H1 (cell line): ENCODE data around the gene FYTTD1. TPM values are rescaled to one million over a fixed set of nuclear protein-coding genes. Genes with fewer than 3 reads are reported as not detected.

ENCODE experiments used
- CTCF ChIA-PET: fragments of 300-600 bp; sonication (Branson Sonifier 250); formaldehyde crosslinking; loops from one replicate; lab custom pipeline; 2021; ENCODE audit not compliant: partially characterized antibody; lab: Charles Lee
- POLR2A ChIA-PET: fragments of 300-600 bp; sonication (Branson Sonifier 250); formaldehyde crosslinking; loops from one replicate; lab custom pipeline; 2021; ENCODE audit warnings: inconsistent platforms; ENCODE audit not compliant: partially characterized antibody; lab: Charles Lee
- DNase-seq, 2 experiments: peaks; one replicate each; pipeline versions ENCODE4 v3.0.0 to v3.0.0-alpha.2; 2010 to 2022; ENCODE audit warnings: low spot score in 2 of 2, low read depth in 1 of 2, mixed read lengths in 1 of 2
- FAIRE-seq: peaks from 2 replicates; lab custom pipeline; 2011; peaks lifted over from hg19 to GRCh38; lab: Jason Lieb, UNC
- H2AFZ ChIP-seq: 2 replicates; pipeline ENCODE4 v1.8.1; 2012; ENCODE audit warnings: low read length, inconsistent platforms
- H2AK5ac ChIP-seq: 2 replicates; pipeline ENCODE4 v1.6.1; 2013; ENCODE audit warnings: low read depth, low read length
- H2BK120ac ChIP-seq: replicated peaks from 2 replicates; pipeline ENCODE3; 2013; ENCODE audit warnings: low read depth, low read length, inconsistent platforms
- H2BK12ac ChIP-seq: 2 replicates; pipeline ENCODE4 v1.6.1; 2013; ENCODE audit warnings: low read depth, low read length
- H2BK15ac ChIP-seq: 2 replicates; pipeline ENCODE4 v1.6.1; 2013; ENCODE audit warnings: low read length
- H2BK20ac ChIP-seq: 2 replicates; pipeline ENCODE4 v1.6.1; 2013; ENCODE audit warnings: low read length
- H2BK5ac ChIP-seq: 2 replicates; pipeline ENCODE4 v1.6.1; 2013; ENCODE audit warnings: low read depth, low read length
- H3K14ac ChIP-seq: 2 replicates; pipeline ENCODE4 v1.6.1; 2013; ENCODE audit warnings: inconsistent platforms; ENCODE audit not compliant: insufficient read length
- H3K18ac ChIP-seq: 2 replicates; pipeline ENCODE4 v1.6.1; 2013; ENCODE audit warnings: low read length; ENCODE audit errors: extremely low read depth
- H3K23ac ChIP-seq: 2 replicates; pipeline ENCODE4 v1.6.1; 2013; ENCODE audit warnings: inconsistent platforms; ENCODE audit not compliant: insufficient read length
- H3K23me2 ChIP-seq: 2 replicates; pipeline ENCODE4 v1.6.1; 2013; ENCODE audit warnings: low read depth, low read length
- H3K27ac ChIP-seq: 2 replicates; pipeline ENCODE4 v1.6.1; 2011; ENCODE audit warnings: low read depth, low read length, inconsistent platforms
- H3K27me3 ChIP-seq, 4 experiments: replicated peaks in 1 of 4; 1 replicate in 1 of 4; 2 replicates in 3 of 4; pipeline versions ENCODE4 v1.6.1 to v1.8.1; 2011 to 2013; ENCODE audit warnings: low read length in 3 of 4, mild to moderate bottlenecking in 3 of 4, inconsistent platforms in 2 of 4, mixed read lengths in 2 of 4, moderate library complexity in 1 of 4; ENCODE audit not compliant: control insufficient read depth in 3 of 4, insufficient read depth in 3 of 4; ENCODE audit errors: extremely low read depth in 1 of 4
- H3K36me3 ChIP-seq, 4 experiments: 2 replicates each; pipeline versions ENCODE4 v1.6.1 to v1.8.1; 2011 to 2013; ENCODE audit warnings: mild to moderate bottlenecking in 4 of 4, low read length in 3 of 4, moderate library complexity in 2 of 4, control low read depth in 1 of 4, inconsistent platforms in 1 of 4; ENCODE audit not compliant: insufficient read depth in 4 of 4, control insufficient read depth in 2 of 4
- H3K4ac ChIP-seq: replicated peaks from 2 replicates; pipeline ENCODE3; 2013; ENCODE audit warnings: low read length, low read depth, mixed read lengths, inconsistent platforms; ENCODE audit not compliant: insufficient read length
- H3K4me1 ChIP-seq, 4 experiments: replicated peaks in 1 of 4; 1 replicate in 1 of 4; 2 replicates in 3 of 4; pipeline versions ENCODE4 v1.6.1 to v1.8.1; 2011 to 2013; ENCODE audit warnings: low read length in 3 of 4, inconsistent platforms in 2 of 4, mixed read lengths in 1 of 4; ENCODE audit not compliant: insufficient read depth in 4 of 4, control insufficient read depth in 3 of 4
- H3K4me2 ChIP-seq, 2 experiments: 2 replicates each; pipeline versions ENCODE4 v1.6.1 to v1.8.1; 2011 to 2013; ENCODE audit warnings: low read depth in 2 of 2, low read length in 2 of 2, control low read depth in 1 of 2, inconsistent platforms in 1 of 2, mild to moderate bottlenecking in 1 of 2; ENCODE audit not compliant: insufficient read depth in 1 of 2
- H3K4me3 ChIP-seq, 4 experiments: fragments of 200-600, 300-600 bp in 1 of 4; sonication (generic), shearing (Covaris generic), sonication (Bioruptor Twin) in 1 of 4; 2 replicates each; pipeline versions ENCODE4 v1.5.1 to v1.8.1; 2011 to 2016; ENCODE audit warnings: low read length in 4 of 4, low read depth in 3 of 4, control low read depth in 2 of 4, inconsistent platforms in 2 of 4, mild to moderate bottlenecking in 2 of 4, mixed read lengths in 1 of 4, moderate library complexity in 1 of 4; ENCODE audit not compliant: insufficient read depth in 2 of 4; ENCODE audit errors: extremely low read depth in 1 of 4
- H3K56ac ChIP-seq: replicated peaks from 2 replicates; pipeline ENCODE3; 2013; ENCODE audit warnings: low read depth, mild to moderate bottlenecking, mixed read lengths, low read length, inconsistent platforms; ENCODE audit not compliant: insufficient read length
- H3K79me1 ChIP-seq: 2 replicates; pipeline ENCODE4 v1.6.1; 2013; ENCODE audit warnings: low read depth, low read length, control low read depth
- H3K79me2 ChIP-seq, 2 experiments: 2 replicates each; pipeline versions ENCODE4 v1.6.1 to v1.8.1; 2012 to 2013; ENCODE audit warnings: low read length in 2 of 2, mild to moderate bottlenecking in 2 of 2, inconsistent platforms in 1 of 2; ENCODE audit not compliant: insufficient read depth in 2 of 2, control insufficient read depth in 1 of 2
- H3K9ac ChIP-seq, 4 experiments: replicated peaks in 1 of 4; 1 replicate in 1 of 4; 2 replicates in 3 of 4; pipeline versions ENCODE4 v1.6.1 to v1.8.1; 2011 to 2013; ENCODE audit warnings: low read depth in 3 of 4, low read length in 3 of 4, control low read depth in 2 of 4, mild to moderate bottlenecking in 2 of 4, moderate library complexity in 2 of 4, inconsistent platforms in 1 of 4; ENCODE audit errors: extremely low read depth in 1 of 4
- H3K9me3 ChIP-seq, 2 experiments: 2 replicates each; pipeline versions ENCODE4 v1.6.1 to v1.8.1; 2012 to 2013; ENCODE audit warnings: mild to moderate bottlenecking in 2 of 2, moderate library complexity in 2 of 2, control low read depth in 1 of 2, inconsistent platforms in 1 of 2, low read depth in 1 of 2, low read length in 1 of 2, mixed read lengths in 1 of 2; ENCODE audit not compliant: insufficient read depth in 2 of 2
- H4K20me1 ChIP-seq, 2 experiments: replicated peaks in 1 of 2; 2 replicates each; pipeline versions ENCODE3 to v1.8.1; 2011 to 2013; ENCODE audit warnings: inconsistent platforms in 2 of 2, low read length in 2 of 2, mild to moderate bottlenecking in 1 of 2; ENCODE audit not compliant: insufficient read depth in 2 of 2, control insufficient read depth in 1 of 2
- H4K5ac ChIP-seq: 2 replicates; pipeline ENCODE4 v1.6.1; 2013; ENCODE audit warnings: low read length, low read depth, mixed read lengths, inconsistent platforms; ENCODE audit not compliant: insufficient read length
- H4K8ac ChIP-seq: 2 replicates; pipeline ENCODE4 v1.8.0; 2013; ENCODE audit warnings: mild to moderate bottlenecking, moderate library complexity, low read length, inconsistent platforms; ENCODE audit not compliant: insufficient read depth; ENCODE audit errors: extremely low read depth
- H4K91ac ChIP-seq: replicated peaks from 2 replicates; pipeline ENCODE3; 2013; ENCODE audit warnings: low read length, mixed read lengths, inconsistent platforms; ENCODE audit not compliant: insufficient read length
- BCL11A ChIP-seq, 2 experiments: IDR thresholded peaks; one replicate each; pipeline ENCODE4 v1.6.1; 2011; ENCODE audit warnings: low read depth in 2 of 2, low read length in 2 of 2, mild to moderate bottlenecking in 2 of 2
- CTBP2 ChIP-seq: IDR thresholded peaks from 2 replicates; pipeline ENCODE4 v1.7.0; 2011; ENCODE audit warnings: borderline replicate concordance, mild to moderate bottlenecking, moderate library complexity, mixed read lengths, low read length; ENCODE audit not compliant: insufficient read depth, insufficient read length
- EP300 ChIP-seq, 2 experiments: IDR thresholded peaks; 1 replicate in 1 of 2; 2 replicates in 1 of 2; pipeline ENCODE4 v1.6.1; 2011 to 2012; ENCODE audit warnings: low read depth in 2 of 2, low read length in 2 of 2, mild to moderate bottlenecking in 2 of 2, borderline replicate concordance in 1 of 2, inconsistent platforms in 1 of 2, moderate library complexity in 1 of 2
- FOSL1 ChIP-seq: IDR thresholded peaks from 2 replicates; pipeline ENCODE4 v1.6.1; 2011; ENCODE audit warnings: mild to moderate bottlenecking, low read depth, low read length, moderate library complexity; ENCODE audit not compliant: insufficient read depth
- JUN ChIP-seq: IDR thresholded peaks from 2 replicates; pipeline ENCODE4 v1.6.1; 2011; ENCODE audit warnings: low read depth, mild to moderate bottlenecking, improper control_type of control experiment, low read length
- NRF1 ChIP-seq: IDR thresholded peaks from 2 replicates; pipeline ENCODE4 v1.6.1; 2011; ENCODE audit warnings: mild to moderate bottlenecking, low read depth, low read length, improper control_type of control experiment
- RAD21 ChIP-seq, 2 experiments: IDR thresholded peaks in 1 of 2; conservative IDR thresholded peaks in 1 of 2; 2 replicates each; pipeline ENCODE4 v1.6.1; 2011; ENCODE audit warnings: low read depth in 2 of 2, low read length in 2 of 2, improper control_type of control experiment in 1 of 2, inconsistent platforms in 1 of 2, mild to moderate bottlenecking in 1 of 2, moderate library complexity in 1 of 2
- SIN3A ChIP-seq, 2 experiments: IDR thresholded peaks in 1 of 2; conservative IDR thresholded peaks in 1 of 2; 2 replicates each; pipeline ENCODE4 v1.6.1; 2011 to 2012; ENCODE audit warnings: low read length in 2 of 2, improper control_type of control experiment in 1 of 2, low read depth in 1 of 2, mild to moderate bottlenecking in 1 of 2
- SP2 ChIP-seq: IDR thresholded peaks from 2 replicates; pipeline ENCODE4 v1.6.1; 2012; ENCODE audit warnings: mild to moderate bottlenecking, low read length, inconsistent platforms
- TCF12 ChIP-seq: IDR thresholded peaks from 2 replicates; pipeline ENCODE4 v1.6.1; 2011; ENCODE audit warnings: low read depth, mild to moderate bottlenecking, low read length
- TEAD4 ChIP-seq: IDR thresholded peaks from 2 replicates; pipeline ENCODE4 v1.6.1; 2012; ENCODE audit warnings: low read depth, low read length, inconsistent platforms, mixed read lengths
- WGBS, 2 experiments: shearing (Covaris generic) in 1 of 2; methylation state at CpG; one replicate each; pipeline versions ENCODE4 v1.1.6 to v1.1.7; 2013 to 2015; ENCODE audit warnings: low lambda C conversion rate in 2 of 2, mixed read lengths in 2 of 2, inconsistent platforms in 1 of 2, low coverage in 1 of 2, missing lambda C conversion rate in 1 of 2; ENCODE audit not compliant: insufficient replicate concordance in 2 of 2, insufficient coverage in 1 of 2, insufficient read length in 1 of 2; ENCODE audit errors: extremely low coverage in 1 of 2, missing lambda C conversion rate in 1 of 2; 5-methylcytosine and 5-hydroxymethylcytosine counted together
- polyA plus RNA-seq, 7 experiments: library from polyadenylated mRNA; depleted of rRNA in 3 of 7; stranded (reverse) in 5 of 7; unstranded in 2 of 7; fragments of >200 nt in 5 of 7; fragments of 200-250 nt in 2 of 7; gene quantifications; 1 replicate in 5 of 7; 2 replicates in 1 of 7; 4 replicates in 1 of 7; pipeline versions ENCODE4 v1.2.1 to v1.2.3, GENCODE V29; 2011 to 2013; ENCODE audit warnings: missing spikeins in 2 of 7, mixed read lengths in 2 of 7
- total RNA-seq: library from RNA; stranded (reverse); fragmentation: NEBNext Ultra II Directional; extraction: Animal tissue kit (Norgen Biotek cat#: 25700); gene quantifications from 2 replicates; pipeline ENCODE4 v1.2.1, GENCODE V29; 2021
- TF ChIP-seq, protein P1 (sequence below): IDR thresholded peaks from 2 replicates; pipeline ENCODE4 v1.6.1; 2011; ENCODE audit warnings: low read depth, mild to moderate bottlenecking, low read length; ENCODE audit not compliant: insufficient read depth

FYTTD1 gene
- total and polyA plus RNA-seq, 2 of the 8 experiments (the other 6 are each of a cell fraction or from before 2014, with no cell fraction given) = 3.1 to 24.4 TPM

DNA sequence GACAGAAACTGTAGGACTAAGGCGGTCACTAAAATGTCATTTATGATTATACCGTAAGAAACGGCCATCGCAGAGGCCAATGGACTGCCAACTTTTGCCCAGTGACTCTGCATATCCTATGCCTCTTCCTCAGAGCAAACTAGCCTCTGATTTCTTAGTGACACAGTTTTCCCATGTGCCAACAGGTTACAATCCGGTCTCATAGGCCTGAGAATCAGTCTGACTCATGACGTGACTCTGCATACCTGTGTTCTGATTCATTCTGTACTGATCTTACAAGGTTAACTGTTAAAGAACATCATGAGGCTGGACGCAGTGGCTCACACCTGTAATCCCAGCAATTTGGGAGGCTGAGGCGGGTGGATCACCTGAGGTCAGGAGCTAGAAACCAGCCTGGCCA lies 30.8 kb upstream of the FYTTD1 start:
- Histone ChIP-seq H4K5ac (no peak overlapping the region), H2BK120ac (no peak overlapping the region), H3K79me2 (0 out of 4 replicates have a peak, but pooled peaks cover 0 to 2% of the 10 kb centered on the region in 2 experiments), H2BK12ac (no peak overlapping the region), H3K4me2 (no peak overlapping the region), H3K4me1 (no peaks in the 10 kb centered on the region), H2BK20ac (no peak overlapping the region), H2BK5ac (no peak overlapping the region), H3K14ac (no peak overlapping the region), H3K4me3 (no peak overlapping the region), H3K9ac (no peak overlapping the region), H3K27me3 (no peaks in the 10 kb centered on the region), H4K8ac (no peak overlapping the region), H2BK15ac (no peak overlapping the region), H3K56ac (no peak overlapping the region), H3K27ac (no peak overlapping the region), H4K20me1 (no peaks in the 10 kb centered on the region), H3K9me3 (0 out of 4 replicates have a peak, but pooled peaks cover 0 to 2% of the 10 kb centered on the region in 2 experiments), H3K23me2 (no peaks in the 10 kb centered on the region), H2AFZ (no peak overlapping the region), H4K91ac (no peak overlapping the region), H3K23ac (no peak overlapping the region), H3K18ac (no peak overlapping the region), H3K36me3 (peaks cover 0 to 3% (median 0%) of the 10 kb centered on the region in 4 experiments; a peak in 1 of 8 replicates), H2AK5ac (no peak overlapping the region), H3K79me1 (no peaks in the 10 kb centered on the region), H3K4ac (no peak overlapping the region)
- TF ChIP-seq RAD21 (IDR thresholded peaks at IDR 0.05 in 1 of 2, conservative IDR thresholded peaks at IDR 0.05 in 1 of 2; ENCODE audit: low read depth in 2 of 2, low read length in 2 of 2) = no peak
- TF ChIP-seq JUN = no peak
- no peak for TF ChIP-seq TCF12
- TF ChIP-seq, protein P1, sequence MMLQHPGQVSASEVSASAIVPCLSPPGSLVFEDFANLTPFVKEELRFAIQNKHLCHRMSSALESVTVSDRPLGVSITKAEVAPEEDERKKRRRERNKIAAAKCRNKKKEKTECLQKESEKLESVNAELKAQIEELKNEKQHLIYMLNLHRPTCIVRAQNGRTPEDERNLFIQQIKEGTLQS = no peak
- TF ChIP-seq SP2 = no peak
- no peak for TF ChIP-seq EP300 (IDR thresholded peaks at IDR 0.05; ENCODE audit: borderline replicate concordance in 1 of 2, low read depth in 2 of 2, low read length in 2 of 2)
- no peak for TF ChIP-seq TEAD4
- TF ChIP-seq BCL11A (IDR thresholded peaks at IDR 0.05; ENCODE audit: low read depth in 2 of 2, low read length in 2 of 2) = no peak
- TF ChIP-seq NRF1 = no peak
- TF ChIP-seq CTBP2 = no peak
- no peak for TF ChIP-seq FOSL1
- TF ChIP-seq SIN3A (conservative IDR thresholded peaks at IDR 0.05 in 1 of 2, IDR thresholded peaks at IDR 0.05 in 1 of 2; ENCODE audit: low read depth in 1 of 2, low read length in 2 of 2) = no peak
- 84% methylated on average over 8 of the region's 8 CpGs; no CpG with 5 or more reads in 1 of the 2 experiments for WGBS, 2 experiments
- FAIRE-seq = no peak
- no peak for DNase-seq
- CTCF ChIA-PET = no interaction called here
- POLR2A ChIA-PET = no interaction called here
